RCC 7860 (cell line): ENCODE results near the gene STK39.

Source experiments
- DNase-seq: peaks from one replicate; pipeline ENCODE4 v3.0.0-alpha.2; 2015; ENCODE audit warnings: low spot score
- FAIRE-seq: peaks from 2 replicates; lab custom pipeline; 2012; peaks lifted over from hg19 to GRCh38; lab: Jason Lieb, UNC

STK39 gene

GRCh38 chr2:168165985-168166901 is 81.2 kb downstream of the STK39 start:
- DNase-seq (no peak), FAIRE-seq (no peak)

DNA sequence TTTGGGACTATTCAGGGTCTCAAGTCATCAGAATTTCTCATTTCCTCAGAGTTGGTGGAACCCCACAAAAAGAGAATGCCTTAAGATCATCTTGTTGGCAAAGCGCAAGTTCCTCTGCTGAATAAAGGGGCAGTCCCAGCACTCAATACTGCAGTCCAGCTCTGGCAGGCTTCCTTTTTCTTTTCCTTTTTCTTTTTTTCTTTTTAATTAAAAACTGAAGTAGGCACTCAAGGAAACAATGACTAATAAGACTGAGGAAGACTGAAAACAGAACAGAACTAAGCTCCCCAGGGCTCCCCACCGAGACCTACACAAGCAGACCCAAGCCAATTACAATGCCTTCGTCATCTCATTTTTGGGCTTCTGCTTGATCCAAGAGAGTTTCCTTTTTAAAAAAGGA is 82.0 kb downstream of the STK39 start:
- no peak for FAIRE-seq
- no peak for DNase-seq

DNA sequence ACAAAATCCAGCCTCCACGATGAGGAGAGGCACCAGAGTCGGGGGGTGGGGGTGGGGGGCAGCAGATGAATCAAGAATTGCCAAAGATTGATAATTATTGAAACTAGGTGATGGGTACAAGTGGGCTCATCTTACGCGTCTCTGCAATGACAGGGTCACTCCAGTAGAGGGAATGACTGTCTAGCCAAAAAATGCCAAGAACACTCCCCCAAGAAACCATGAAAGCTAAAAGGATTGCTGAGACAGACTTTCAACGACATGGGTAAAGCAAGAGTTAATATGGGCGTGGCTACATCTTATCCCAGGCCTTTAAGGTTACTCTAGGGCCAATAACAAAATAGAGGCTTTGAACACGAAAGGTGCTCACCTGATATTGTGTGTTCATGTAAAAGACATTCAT is 86.5 kb downstream of the STK39 start:
- FAIRE-seq (no peak), DNase-seq (no peak)

DNA sequence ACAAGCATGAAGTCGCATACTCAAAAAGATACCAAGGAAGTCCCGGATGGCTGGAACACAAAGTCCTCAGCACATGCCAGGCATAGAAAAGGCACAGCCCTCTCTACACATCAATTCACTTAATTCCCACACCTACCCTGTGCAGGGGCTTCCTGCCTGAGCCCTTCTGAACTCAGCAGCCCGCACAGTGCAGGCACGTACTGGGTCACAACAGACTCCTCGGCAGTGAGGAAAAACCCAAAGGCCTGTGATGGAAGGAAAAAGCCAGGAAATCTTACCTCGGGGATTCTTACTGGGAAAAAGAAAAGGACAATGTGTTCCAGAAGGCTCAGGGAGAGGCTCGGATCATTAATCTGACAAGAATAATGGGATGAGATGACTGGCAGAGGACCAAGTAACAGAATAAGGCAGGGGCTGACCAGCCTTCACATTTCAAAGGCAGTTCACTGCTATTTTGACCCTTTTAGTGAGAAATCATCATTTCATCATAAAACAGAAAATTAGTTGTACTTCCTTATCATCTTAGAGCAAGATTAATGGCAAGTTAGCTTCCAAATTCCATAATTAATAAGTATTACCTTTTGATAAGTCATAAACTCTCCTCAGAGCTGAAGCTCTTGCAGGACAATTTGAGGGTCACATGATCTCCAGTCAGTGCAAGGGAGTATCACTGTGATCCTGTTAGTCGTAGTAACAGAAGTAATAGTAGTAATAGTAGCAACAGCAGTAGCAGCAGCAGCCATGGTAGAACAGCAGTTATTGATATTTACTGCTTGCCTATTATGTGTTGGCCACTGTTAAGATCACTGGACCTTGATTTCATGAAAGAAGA is 87.4 kb downstream of the STK39 start:
- DNase-seq (no peak), FAIRE-seq (no peak)

DNA sequence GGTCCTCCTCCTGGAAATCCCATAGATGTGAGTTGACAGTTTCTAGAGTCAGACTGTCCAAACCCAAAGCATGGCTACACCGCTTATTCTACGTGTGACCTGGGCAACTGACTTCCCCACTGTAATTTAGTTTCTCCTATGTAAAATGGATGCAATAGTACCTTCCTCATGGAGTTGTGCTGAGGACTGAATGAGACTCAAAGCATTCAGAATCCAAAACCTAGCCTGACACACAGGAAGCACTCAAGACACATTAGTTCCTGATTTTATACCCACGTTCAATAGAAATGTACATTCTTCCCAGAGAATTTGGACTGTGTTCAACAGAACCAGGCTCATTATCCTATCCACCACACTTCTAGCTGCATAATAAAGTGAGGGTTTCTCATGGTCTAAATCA is 88.8 kb downstream of the STK39 start:
- no peak for FAIRE-seq
- no peak for DNase-seq

DNA sequence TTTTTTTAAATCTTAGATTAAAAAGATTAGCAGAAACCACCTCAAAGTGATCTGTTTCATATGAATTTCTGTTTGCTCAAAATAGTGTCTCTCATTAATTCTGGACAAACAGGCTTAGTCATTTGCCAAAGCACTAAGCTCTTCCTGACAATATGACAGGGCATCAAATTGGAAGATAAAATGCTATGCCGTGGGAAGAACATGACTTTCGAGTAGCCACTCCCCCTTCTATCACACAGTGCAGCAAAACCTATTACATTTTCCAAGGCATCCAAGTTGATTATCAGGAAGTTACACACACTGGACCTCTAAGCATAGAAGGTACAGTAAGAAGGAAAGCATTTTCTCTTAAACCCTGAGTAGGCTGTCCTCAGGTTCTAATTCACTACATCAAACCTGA is 89.5 kb downstream of the STK39 start:
- FAIRE-seq (no peak), DNase-seq (no peak)

DNA sequence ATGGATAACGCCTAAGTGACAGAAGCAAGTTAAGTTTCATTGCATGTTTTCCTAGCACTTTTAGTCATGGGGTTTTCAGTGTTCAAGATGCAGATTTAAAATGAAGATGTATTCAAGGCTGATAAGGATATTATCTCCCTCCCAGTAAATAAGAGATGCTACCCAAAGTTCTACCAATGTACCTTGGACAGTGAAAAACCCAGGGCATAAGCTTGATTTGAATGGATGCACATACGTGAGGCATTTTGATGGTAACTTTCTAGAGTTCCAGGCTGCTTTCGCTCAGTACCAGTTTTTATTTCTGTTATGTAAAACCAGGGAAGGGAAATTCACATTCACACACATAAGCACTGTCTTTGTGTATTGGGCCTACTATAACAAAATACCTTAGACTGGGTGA is 90.3 kb downstream of the STK39 start:
- FAIRE-seq (no peak), DNase-seq (no peak)

GRCh38 chr2:168156661-168157060 is 90.7 kb downstream of the STK39 start:
- DNase-seq (no peak), FAIRE-seq (no peak)

- no peak for FAIRE-seq
These were observed 91.7 kb downstream of the STK39 start for GRCh38 chr2:168155680-168156079.

DNA sequence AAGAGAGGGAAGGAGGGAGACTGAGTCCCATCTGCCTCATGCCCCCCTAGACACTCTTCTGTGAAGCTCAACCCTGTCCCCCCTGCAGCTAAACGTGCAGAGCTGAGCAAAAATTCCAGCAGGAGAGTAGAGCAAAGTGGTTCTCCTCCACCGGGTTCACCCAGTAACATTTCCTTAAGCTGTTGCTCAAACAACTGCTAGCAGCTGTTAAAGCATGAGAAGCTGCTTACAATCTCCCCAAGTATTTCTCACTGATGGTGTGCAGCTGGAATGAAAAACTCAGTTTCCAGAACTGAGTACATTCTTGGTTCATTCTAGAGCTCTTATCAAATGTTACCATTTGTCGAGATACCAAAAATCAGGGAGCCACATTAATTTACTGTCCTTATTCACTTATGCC is 92.3 kb downstream of the STK39 start:
- FAIRE-seq = no peak
- DNase-seq = no peak

More at GRCh38 chr2:168155680-168156079, 91.7 kb downstream of the STK39 start:
- no peak for DNase-seq

DNA sequence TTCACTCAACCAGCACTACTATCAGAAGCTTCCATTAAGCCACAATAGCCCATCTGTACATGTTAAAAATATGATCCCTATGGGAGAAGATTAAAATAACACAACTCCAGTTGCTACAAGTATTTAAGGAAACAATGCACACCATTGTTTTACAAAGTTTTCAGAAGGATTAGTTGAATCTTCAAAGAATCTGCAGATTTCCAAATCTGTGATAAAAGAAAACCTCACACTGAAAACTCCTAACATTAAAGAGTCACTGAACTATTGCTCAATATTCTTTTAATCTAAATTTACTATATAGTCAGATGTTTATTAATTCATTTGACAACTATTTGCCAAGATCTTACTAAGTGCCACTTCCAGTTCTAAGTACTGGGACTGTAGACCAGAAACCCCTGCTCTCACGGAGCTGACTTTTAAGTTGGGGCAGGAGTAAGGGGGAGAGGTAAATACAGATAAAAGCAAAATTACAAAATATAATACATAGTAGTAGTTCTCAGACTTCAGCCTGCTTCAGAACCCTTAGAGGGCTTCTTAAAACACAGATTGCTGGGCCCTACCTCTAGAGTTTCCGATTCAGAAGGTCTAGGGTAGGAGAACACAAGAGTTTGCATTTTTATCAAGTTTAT is 94.4 kb downstream of the STK39 start:
- FAIRE-seq (no peak), DNase-seq (no peak)

DNA sequence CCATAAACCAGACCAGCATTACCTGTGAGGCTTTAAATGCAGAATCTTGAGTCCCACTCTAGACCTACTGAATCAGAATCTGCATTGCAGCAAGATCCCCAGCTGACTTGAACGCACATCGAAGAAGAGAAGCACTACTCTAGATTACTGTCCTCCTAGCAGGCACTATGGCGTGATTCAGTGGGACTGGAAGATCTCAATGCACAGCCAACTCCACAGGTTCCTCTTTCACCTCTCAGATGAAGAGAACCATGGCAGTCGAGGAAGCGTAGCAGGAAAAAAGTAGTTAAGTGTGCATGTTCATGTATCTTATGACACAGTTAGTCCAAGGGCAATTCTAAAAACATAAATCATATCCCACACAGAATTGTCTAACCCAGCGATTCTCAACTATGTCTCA is 97.4 kb downstream of the STK39 start:
- no peak for DNase-seq
- no peak for FAIRE-seq

DNA sequence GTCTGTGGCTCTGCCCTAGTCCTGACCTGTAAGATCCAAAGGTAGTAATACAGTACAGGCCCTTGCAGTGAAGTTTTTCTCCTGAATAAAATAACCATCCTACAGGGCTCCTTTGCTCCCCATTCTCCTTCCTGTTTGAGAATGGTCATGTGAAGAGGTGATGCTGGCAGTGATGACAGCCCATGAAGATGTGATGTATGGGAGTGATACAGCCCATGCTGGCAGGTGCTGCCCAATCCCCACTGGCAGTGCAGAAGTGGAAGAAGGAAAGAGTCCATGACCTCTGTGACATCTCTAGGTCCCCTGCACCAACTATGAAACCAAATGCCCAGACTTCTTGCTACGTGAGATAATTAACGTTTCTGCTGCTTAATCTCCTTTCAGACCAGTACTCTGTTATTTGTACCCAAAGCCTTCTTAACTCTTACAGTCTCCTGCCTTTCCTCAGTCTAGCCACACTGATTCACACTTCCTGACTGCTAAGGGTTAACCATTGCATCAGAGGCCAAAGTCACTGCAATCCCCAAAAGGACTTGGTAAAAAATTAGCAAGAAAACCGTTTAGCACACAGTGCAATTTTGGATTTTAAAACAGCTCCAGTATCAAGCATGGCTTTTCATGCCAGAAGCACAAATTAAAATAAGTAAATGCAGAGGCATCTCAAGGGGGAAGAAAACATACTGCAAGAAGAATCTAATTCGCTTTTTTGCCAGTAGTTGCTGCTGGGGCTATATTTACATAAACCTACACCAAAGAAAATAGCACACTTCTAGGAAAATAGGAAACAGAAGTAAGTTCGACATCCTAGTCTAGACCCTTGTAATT is 98.0 kb downstream of the STK39 start:
- FAIRE-seq = no peak
- peak; percentile 17 for DNase-seq

DNA sequence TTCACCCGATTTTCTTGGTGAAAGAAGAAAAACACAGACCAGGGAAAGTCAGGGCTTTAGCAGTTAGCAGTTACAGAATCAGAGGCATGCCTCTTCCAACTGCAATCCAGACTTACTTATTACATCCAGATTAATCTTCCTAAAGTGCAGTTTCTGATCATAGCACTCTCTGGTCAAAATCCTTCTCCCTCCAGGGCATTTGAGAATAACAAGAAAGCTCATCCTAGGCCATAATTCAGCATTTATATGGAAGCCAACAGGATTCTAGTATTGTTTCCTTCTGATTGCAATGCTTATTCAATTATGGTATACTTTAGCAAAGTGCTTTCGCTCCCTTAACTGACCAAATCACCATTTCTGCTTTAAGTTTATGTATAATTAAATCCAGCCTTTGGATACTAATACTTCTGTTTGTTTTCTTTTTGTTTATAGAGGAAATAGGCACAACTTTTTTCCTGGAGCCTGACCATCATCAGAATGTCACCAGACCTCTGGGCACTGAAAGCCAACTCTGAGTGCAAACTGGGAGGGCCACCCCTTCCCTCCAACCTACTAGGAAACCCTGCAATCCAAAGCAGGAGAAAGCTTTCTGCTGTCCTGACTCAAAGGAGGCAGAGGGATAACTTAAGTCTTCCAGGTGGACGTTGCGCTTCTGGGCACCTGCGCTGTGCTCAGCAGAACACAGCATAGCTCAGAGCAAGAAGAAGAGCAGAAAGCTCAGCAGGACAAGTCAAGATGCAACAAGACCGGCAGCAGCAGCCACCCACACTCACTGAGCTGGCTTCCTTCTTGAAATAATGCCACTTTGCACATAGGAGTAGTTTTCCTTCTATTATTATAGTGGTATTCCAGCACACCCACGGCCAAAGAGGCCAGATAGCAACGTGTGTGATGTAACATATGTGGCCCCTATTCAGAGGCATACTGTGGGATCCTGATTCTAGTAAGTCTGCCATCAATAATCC is 99.3 kb downstream of the STK39 start:
- DNase-seq (no peak), FAIRE-seq (no peak)

DNA sequence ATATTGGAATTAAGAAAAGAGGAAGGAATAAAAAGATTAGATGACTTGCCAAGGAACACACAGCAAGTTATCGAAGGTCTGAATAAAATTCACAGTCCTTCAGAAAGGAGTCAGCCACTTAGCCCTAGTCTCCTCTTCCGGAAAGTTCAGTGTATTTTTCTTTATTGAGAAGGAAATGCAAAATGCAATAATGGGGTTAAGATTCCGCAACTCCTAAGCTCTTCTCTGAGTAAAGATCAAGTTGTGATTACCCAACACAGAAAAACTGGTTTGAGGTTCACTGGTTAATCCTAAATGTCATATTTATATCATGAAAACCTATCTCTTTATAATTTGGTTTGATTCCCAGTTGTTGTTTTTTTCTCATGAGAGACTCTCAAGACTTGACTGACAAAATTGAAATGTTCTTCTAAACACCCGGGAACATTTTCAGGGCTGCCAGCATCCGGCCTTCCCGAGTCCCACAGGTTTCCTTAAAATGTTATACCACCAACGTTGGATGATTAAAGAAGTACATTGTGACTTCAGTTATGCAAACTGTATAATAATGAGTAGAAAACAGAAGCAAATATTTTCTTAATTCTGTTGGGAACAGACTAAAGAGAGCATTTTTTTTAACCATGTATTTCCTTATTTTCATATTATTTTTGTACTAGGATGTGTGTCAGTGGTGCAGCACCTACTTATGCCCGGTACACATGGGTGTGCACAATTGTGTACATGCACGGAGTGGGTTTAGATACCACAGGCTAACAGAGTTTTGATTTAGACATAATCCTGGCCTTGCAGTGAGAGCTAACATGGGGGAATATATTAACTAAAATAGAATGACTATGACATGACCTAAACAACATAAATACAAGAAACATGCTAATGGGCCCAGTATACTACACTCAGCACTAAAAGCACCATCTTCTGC is 100.2 kb downstream of the STK39 start:
- FAIRE-seq (no peak), DNase-seq (no peak)

- no peak for FAIRE-seq
These were observed 101.7 kb downstream of the STK39 start for GRCh38 chr2:168145426-168146310.

GRCh38 chr2:168145011-168145410 is 102.4 kb downstream of the STK39 start:
- no peak for DNase-seq
- FAIRE-seq = no peak

More at GRCh38 chr2:168145426-168146310, 101.7 kb downstream of the STK39 start:
- no peak for DNase-seq
